K562 (cell line): ENCODE measurements around the gene HOXB3. TPM values are rescaled to one million over a fixed set of nuclear protein-coding genes. Genes with fewer than 3 reads are reported as not detected.
A peak's percentile ranks its signal among the peaks of the same experiment; 100 is the strongest.

Source experiments
- HDGF ChIP-seq: fragments of 450-650 bp; IDR thresholded peaks from 2 replicates; pipeline ENCODE4 v1.6.1; 2016
- KAT8 ChIP-seq: fragments of 450-650 bp; IDR thresholded peaks from 2 replicates; pipeline ENCODE4 v1.6.1; 2016; ENCODE audit warnings: low read depth, mild to moderate bottlenecking
- KHSRP ChIP-seq: fragments of 450-650 bp; IDR thresholded peaks from 2 replicates; pipeline ENCODE4 v1.6.1; 2017
- NR1H2 ChIP-seq: sonication (generic); formaldehyde crosslinking; IDR thresholded peaks from 2 replicates; pipeline ENCODE4 v1.4.0; 2020; ENCODE audit warnings: mild to moderate bottlenecking, missing genetic modification reagents
- STAT5A ChIP-seq: IDR thresholded peaks from 2 replicates; pipeline ENCODE4 v1.6.1; 2012; ENCODE audit warnings: low read length, inconsistent platforms, borderline replicate concordance
- TAF1 ChIP-seq: IDR thresholded peaks from 2 replicates; pipeline ENCODE4 v1.6.1; 2011; ENCODE audit warnings: mild to moderate bottlenecking, low read length, moderate library complexity; ENCODE audit not compliant: insufficient read depth, control insufficient read depth, severe bottlenecking; ENCODE audit errors: extremely low read depth
- ZZZ3 ChIP-seq: fragments of 450-650 bp; IDR thresholded peaks from 2 replicates; pipeline ENCODE4 v1.6.1; 2016; ENCODE audit warnings: antibody characterized with exemption, mild to moderate bottlenecking, moderate library complexity
- polyA plus RNA-seq, 8 experiments: library from polyadenylated mRNA; depleted of rRNA in 4 of 8; stranded (reverse) in 5 of 8; unstranded in 3 of 8; fragments of >200 nt; fragmentation: Nextera tagmentation in 2 of 8; fragmentation: Illumina TruSeq in 1 of 8; extraction: Ambion mirVana in 2 of 8; extraction: Trizol in 1 of 8; gene quantifications; 2 replicates each; pipeline versions ENCODE4 v1.2.1 to v1.2.3, GENCODE V29; 2011 to 2014; ENCODE audit warnings: inconsistent platforms in 1 of 8, missing spikeins in 1 of 8
- total RNA-seq, 7 experiments: library from RNA; depleted of rRNA in 6 of 7; stranded (reverse); fragments of >200 nt in 6 of 7; fragmentation: Illumina TruSeq in 2 of 7; extraction: Trizol in 2 of 7; gene quantifications; 2 replicates each; pipeline versions ENCODE4 v1.2.1 to v1.2.3, GENCODE V29; 2011 to 2021; ENCODE audit warnings: low replicate concordance in 1 of 7
- TF ChIP-seq, protein P1 (sequence below): fragments of 450-650 bp; IDR thresholded peaks from one replicate; pipeline ENCODE4 v1.6.1; 2018; ENCODE audit warnings: mild to moderate bottlenecking, moderate library complexity; ENCODE audit not compliant: partially characterized antibody
- TF ChIP-seq, protein P2 (sequence below): fragments of 200-400 bp; formaldehyde crosslinking; IDR thresholded peaks from 2 replicates; pipeline ENCODE4 v1.6.1; 2017; ENCODE audit warnings: mild to moderate bottlenecking, low read depth, low read length, moderate library complexity
- TF ChIP-seq, protein P3 (sequence below): fragments of 250-450 bp; sonication (Bioruptor Pico); IDR thresholded peaks from 2 replicates; pipeline ENCODE4 v1.6.1; 2021; ENCODE audit warnings: mild to moderate bottlenecking
- TF ChIP-seq, protein P4 (sequence below): fragments of 450-650 bp; formaldehyde crosslinking; IDR thresholded peaks from 2 replicates; pipeline ENCODE4 v1.4.0; 2022; ENCODE audit warnings: missing genetic modification characterization
- TF ChIP-seq, protein P5 (sequence below): sonication (generic); formaldehyde crosslinking; IDR thresholded peaks from 2 replicates; pipeline ENCODE4 v1.8.0; 2022; ENCODE audit warnings: missing genetic modification reagents, mild to moderate bottlenecking, borderline replicate concordance
- TF ChIP-seq, protein P6 (sequence below), 2 experiments: fragments of 200-800 bp in 1 of 2; sonication (Bioruptor generic) in 1 of 2; sonication (generic) in 1 of 2; formaldehyde crosslinking in 1 of 2; IDR thresholded peaks in 1 of 2; conservative IDR thresholded peaks in 1 of 2; 2 replicates each; pipeline versions ENCODE4 v1.5.0 to v1.6.1; 2016 to 2020; ENCODE audit warnings: missing compliant biosample characterization in 1 of 2, missing genetic modification characterization in 1 of 2, missing genetic modification reagents in 1 of 2
- TF ChIP-seq, protein P7 (sequence below): fragments of 250-450 bp; sonication (Bioruptor Pico); IDR thresholded peaks from 2 replicates; pipeline ENCODE4 v1.5.0; 2020; ENCODE audit warnings: mild to moderate bottlenecking, borderline replicate concordance

The HOXB3 gene
- total and polyA plus RNA-seq, 9 of the 15 experiments (the other 6 are each of a cell fraction or from before 2014, with no cell fraction given) = 2.4 to 41.3 (median 20.2) TPM

DNA sequence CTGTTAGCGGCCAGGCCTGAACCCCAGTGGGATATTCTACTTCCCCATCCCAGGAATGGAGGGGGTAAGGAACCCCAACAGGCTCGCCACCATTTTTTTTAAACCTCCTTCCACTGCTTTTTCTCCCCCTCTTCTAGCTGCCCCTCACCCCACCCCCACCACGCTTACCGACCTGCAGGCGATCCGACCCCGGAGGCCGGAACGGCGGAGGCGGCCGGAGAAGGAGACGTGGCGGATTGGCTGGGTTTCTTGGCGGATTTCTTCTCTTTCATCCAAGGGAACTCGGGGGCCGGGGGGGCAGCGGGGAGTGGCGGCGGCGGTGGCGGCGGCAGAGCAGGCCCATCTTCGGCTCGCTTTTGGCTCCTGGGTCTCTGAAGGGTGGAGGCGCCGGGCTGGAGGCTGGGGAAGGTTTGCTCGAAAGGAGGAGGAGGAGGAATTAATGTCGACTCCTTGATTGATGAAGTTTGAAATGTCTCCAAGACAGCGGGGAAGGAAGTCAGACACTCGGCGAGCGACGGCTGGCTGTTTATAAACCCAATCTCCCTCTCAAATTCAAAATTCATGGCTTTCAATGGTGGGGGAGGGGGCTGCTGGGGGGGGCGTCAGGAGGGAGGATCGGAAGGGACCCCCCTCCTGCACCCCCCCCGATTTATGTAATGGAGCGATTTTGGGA lies 45.6 kb downstream of the HOXB3 start (continued):
- TF ChIP-seq, protein P1, sequence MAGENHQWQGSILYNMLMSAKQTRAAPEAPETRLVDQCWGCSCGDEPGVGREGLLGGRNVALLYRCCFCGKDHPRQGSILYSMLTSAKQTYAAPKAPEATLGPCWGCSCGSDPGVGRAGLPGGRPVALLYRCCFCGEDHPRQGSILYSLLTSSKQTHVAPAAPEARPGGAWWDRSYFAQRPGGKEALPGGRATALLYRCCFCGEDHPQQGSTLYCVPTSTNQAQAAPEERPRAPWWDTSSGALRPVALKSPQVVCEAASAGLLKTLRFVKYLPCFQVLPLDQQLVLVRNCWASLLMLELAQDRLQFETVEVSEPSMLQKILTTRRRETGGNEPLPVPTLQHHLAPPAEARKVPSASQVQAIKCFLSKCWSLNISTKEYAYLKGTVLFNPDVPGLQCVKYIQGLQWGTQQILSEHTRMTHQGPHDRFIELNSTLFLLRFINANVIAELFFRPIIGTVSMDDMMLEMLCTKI = no peak
- TF ChIP-seq, protein P2, sequence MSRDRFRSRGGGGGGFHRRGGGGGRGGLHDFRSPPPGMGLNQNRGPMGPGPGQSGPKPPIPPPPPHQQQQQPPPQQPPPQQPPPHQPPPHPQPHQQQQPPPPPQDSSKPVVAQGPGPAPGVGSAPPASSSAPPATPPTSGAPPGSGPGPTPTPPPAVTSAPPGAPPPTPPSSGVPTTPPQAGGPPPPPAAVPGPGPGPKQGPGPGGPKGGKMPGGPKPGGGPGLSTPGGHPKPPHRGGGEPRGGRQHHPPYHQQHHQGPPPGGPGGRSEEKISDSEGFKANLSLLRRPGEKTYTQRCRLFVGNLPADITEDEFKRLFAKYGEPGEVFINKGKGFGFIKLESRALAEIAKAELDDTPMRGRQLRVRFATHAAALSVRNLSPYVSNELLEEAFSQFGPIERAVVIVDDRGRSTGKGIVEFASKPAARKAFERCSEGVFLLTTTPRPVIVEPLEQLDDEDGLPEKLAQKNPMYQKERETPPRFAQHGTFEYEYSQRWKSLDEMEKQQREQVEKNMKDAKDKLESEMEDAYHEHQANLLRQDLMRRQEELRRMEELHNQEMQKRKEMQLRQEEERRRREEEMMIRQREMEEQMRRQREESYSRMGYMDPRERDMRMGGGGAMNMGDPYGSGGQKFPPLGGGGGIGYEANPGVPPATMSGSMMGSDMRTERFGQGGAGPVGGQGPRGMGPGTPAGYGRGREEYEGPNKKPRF = no peak
- TF ChIP-seq NR1H2 (CRISPR knock-in tag) = no peak
- TF ChIP-seq, protein P3, sequence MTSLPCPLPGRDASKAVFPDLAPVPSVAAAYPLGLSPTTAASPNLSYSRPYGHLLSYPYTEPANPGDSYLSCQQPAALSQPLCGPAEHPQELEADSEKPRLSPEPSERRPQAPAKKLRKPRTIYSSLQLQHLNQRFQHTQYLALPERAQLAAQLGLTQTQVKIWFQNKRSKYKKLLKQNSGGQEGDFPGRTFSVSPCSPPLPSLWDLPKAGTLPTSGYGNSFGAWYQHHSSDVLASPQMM (CRISPR knock-in tag) = no peak
- no peak for TF ChIP-seq KAT8
- TF ChIP-seq, protein P4, sequence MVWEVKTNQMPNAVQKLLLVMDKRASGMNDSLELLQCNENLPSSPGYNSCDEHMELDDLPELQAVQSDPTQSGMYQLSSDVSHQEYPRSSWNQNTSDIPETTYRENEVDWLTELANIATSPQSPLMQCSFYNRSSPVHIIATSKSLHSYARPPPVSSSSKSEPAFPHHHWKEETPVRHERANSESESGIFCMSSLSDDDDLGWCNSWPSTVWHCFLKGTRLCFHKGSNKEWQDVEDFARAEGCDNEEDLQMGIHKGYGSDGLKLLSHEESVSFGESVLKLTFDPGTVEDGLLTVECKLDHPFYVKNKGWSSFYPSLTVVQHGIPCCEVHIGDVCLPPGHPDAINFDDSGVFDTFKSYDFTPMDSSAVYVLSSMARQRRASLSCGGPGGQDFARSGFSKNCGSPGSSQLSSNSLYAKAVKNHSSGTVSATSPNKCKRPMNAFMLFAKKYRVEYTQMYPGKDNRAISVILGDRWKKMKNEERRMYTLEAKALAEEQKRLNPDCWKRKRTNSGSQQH (CRISPR knock-in tag) = no peak
- no peak for TF ChIP-seq STAT5A
- TF ChIP-seq ZZZ3 = no peak
- no peak for TF ChIP-seq KHSRP
- no peak for TF ChIP-seq HDGF
- TF ChIP-seq, protein P5, sequence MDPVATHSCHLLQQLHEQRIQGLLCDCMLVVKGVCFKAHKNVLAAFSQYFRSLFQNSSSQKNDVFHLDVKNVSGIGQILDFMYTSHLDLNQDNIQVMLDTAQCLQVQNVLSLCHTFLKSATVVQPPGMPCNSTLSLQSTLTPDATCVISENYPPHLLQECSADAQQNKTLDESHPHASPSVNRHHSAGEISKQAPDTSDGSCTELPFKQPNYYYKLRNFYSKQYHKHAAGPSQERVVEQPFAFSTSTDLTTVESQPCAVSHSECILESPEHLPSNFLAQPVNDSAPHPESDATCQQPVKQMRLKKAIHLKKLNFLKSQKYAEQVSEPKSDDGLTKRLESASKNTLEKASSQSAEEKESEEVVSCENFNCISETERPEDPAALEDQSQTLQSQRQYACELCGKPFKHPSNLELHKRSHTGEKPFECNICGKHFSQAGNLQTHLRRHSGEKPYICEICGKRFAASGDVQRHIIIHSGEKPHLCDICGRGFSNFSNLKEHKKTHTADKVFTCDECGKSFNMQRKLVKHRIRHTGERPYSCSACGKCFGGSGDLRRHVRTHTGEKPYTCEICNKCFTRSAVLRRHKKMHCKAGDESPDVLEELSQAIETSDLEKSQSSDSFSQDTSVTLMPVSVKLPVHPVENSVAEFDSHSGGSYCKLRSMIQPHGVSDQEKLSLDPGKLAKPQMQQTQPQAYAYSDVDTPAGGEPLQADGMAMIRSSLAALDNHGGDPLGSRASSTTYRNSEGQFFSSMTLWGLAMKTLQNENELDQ (CRISPR knock-in tag) = no peak
- TF ChIP-seq, protein P6, sequence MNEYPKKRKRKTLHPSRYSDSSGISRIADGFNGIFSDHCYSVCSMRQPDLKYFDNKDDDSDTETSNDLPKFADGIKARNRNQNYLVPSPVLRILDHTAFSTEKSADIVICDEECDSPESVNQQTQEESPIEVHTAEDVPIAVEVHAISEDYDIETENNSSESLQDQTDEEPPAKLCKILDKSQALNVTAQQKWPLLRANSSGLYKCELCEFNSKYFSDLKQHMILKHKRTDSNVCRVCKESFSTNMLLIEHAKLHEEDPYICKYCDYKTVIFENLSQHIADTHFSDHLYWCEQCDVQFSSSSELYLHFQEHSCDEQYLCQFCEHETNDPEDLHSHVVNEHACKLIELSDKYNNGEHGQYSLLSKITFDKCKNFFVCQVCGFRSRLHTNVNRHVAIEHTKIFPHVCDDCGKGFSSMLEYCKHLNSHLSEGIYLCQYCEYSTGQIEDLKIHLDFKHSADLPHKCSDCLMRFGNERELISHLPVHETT (CRISPR knock-in tag; conservative IDR thresholded peaks at IDR 0.05 in 1 of 2, IDR thresholded peaks at IDR 0.05 in 1 of 2) = no peak; a peak in 1 of 4 replicates
- TF ChIP-seq, protein P7, sequence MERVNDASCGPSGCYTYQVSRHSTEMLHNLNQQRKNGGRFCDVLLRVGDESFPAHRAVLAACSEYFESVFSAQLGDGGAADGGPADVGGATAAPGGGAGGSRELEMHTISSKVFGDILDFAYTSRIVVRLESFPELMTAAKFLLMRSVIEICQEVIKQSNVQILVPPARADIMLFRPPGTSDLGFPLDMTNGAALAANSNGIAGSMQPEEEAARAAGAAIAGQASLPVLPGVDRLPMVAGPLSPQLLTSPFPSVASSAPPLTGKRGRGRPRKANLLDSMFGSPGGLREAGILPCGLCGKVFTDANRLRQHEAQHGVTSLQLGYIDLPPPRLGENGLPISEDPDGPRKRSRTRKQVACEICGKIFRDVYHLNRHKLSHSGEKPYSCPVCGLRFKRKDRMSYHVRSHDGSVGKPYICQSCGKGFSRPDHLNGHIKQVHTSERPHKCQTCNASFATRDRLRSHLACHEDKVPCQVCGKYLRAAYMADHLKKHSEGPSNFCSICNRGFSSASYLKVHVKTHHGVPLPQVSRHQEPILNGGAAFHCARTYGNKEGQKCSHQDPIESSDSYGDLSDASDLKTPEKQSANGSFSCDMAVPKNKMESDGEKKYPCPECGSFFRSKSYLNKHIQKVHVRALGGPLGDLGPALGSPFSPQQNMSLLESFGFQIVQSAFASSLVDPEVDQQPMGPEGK (CRISPR knock-in tag) = no peak
- peak; percentile 81 for TF ChIP-seq TAF1
